ENCODE data around the gene AMPD2. TPM values are rescaled to one million over a fixed set of nuclear protein-coding genes. Genes with fewer than 3 reads are reported as not detected.

AMPD2 gene
- total and polyA plus RNA-seq, 7 donors, result 6.5 to 47.5 (median 21.4) TPM

GRCh38 chr1:109603229-109603628 lies 16.4 kb upstream of the AMPD2 start:
- intact Hi-C loops (cut with DNase I), result no loop called here
- no peak overlapping the region for H3K4me3 ChIP-seq
- H3K27ac ChIP-seq, result no peak overlapping the region
- no peaks in the 10 kb centered on the region for H3K4me1 ChIP-seq
- no peaks in the 10 kb centered on the region for H3K9me3 ChIP-seq
- DNase-seq, result no peak
- no peak for TF ChIP-seq POLR2A (IDR thresholded peaks at IDR 0.05)
- TF ChIP-seq EP300 (IDR thresholded peaks at IDR 0.05), result no peak
- TF ChIP-seq CTCF (IDR thresholded peaks at IDR 0.05), result no peak
- TF ChIP-seq POLR2AphosphoS5 (IDR thresholded peaks at IDR 0.05), result no peak
- no peaks in the 10 kb centered on the region for H3K36me3 ChIP-seq
- WGBS, 2 donors, result 88 to 95% methylated on average over 3 of the region's 3 CpGs
- no peaks in the 10 kb centered on the region for H3K27me3 ChIP-seq

- TF ChIP-seq CTCF (IDR thresholded peaks at IDR 0.05) (no peak), POLR2A (IDR thresholded peaks at IDR 0.05) (no peak)
- Histone ChIP-seq H3K27me3 (no peaks in the 10 kb centered on the region), H3K4me1 (no peaks in the 10 kb centered on the region), H3K4me3 (no peak overlapping the region), H3K36me3 (no peaks in the 10 kb centered on the region), H3K9me3 (no peaks in the 10 kb centered on the region), H3K27ac (no peak overlapping the region)
- DNase-seq, result no peak
- 97 to 98% methylated on average over 1 of the region's 1 CpG for WGBS, 2 donors
- intact Hi-C loops (cut with DNase I), result no loop called here
These were observed 14.3 kb upstream of the AMPD2 start for GRCh38 chr1:109605381-109605780.

- no peak for TF ChIP-seq POLR2A (IDR thresholded peaks at IDR 0.05)
- H3K27ac ChIP-seq, result no peak overlapping the region
- no peak for DNase-seq
- no peaks in the 10 kb centered on the region for H3K27me3 ChIP-seq
- WGBS, 2 donors, result 96 to 98% methylated on average over 3 of the region's 3 CpGs
- intact Hi-C loops (cut with DNase I), result no loop called here
- no peak overlapping the region for H3K4me3 ChIP-seq
- H3K4me1 ChIP-seq, result no peaks in the 10 kb centered on the region
- no peaks in the 10 kb centered on the region for H3K9me3 ChIP-seq
- H3K36me3 ChIP-seq, result no peaks in the 10 kb centered on the region
These were observed 9.8 kb upstream of the AMPD2 start for GRCh38 chr1:109609881-109610280.

- intact Hi-C loops (cut with DNase I), result no loop called here
- Histone ChIP-seq H3K27ac (no peak overlapping the region), H3K36me3 (no peaks in the 10 kb centered on the region), H3K27me3 (no peaks in the 10 kb centered on the region), H3K4me3 (no peak overlapping the region), H3K9me3 (no peaks in the 10 kb centered on the region), H3K4me1 (no peaks in the 10 kb centered on the region)
- no peak for DNase-seq
- 82 to 90% methylated on average over 3 of the region's 3 CpGs for whole genome bisulfite sequencing, 2 donors
- TF ChIP-seq EP300 (IDR thresholded peaks at IDR 0.05) (no peak), CTCF (IDR thresholded peaks at IDR 0.05) (no peak)
These were observed 8.9 kb upstream of the AMPD2 start for GRCh38 chr1:109610609-109611307.

- DNase-seq, result no peak
- TF ChIP-seq EP300 (IDR thresholded peaks at IDR 0.05) (no peak), CTCF (IDR thresholded peaks at IDR 0.05) (no peak), POLR2A (IDR thresholded peaks at IDR 0.05) (no peak), POLR2AphosphoS5 (IDR thresholded peaks at IDR 0.05) (no peak)
- H3K36me3 ChIP-seq, result no peaks in the 10 kb centered on the region
- 95 to 96% methylated on average over 13 of the region's 13 CpGs for WGBS, 2 donors
- H3K27ac ChIP-seq, result no peak overlapping the region
- no peaks in the 10 kb centered on the region for H3K9me3 ChIP-seq
- H3K27me3 ChIP-seq, result no peaks in the 10 kb centered on the region
- intact Hi-C loops (cut with DNase I), result no loop called here
- H3K4me1 ChIP-seq, result no peaks in the 10 kb centered on the region
- H3K4me3 ChIP-seq, result no peak overlapping the region
These were observed 8.2 kb upstream of the AMPD2 start for GRCh38 chr1:109611308-109611990.

All from sigmoid colon (tissue), 7 donors.